CD4-positive, alpha-beta T cell (primary cell): ENCODE measurements around the gene YIPF3. TPM values are rescaled to one million over a fixed set of nuclear protein-coding genes. Genes with fewer than 3 reads are reported as not detected.

ENCODE experiments used
- ATAC-seq: fragments of 200-7000 bp; cut with Tn5 transposase; one replicate; pipeline ENCODE4 v1.10.0; 2022; ENCODE audit warnings: mild to moderate bottlenecking; ENCODE audit not compliant: poor library complexity
- CTCF ChIA-PET: fragments of 350-600 bp; sonication (Branson Sonifier 250); formaldehyde crosslinking; loops from one replicate; lab custom pipeline; 2021; ENCODE audit warnings: antibody characterized with exemption, inconsistent platforms; lab: Charles Lee
- POLR2A ChIA-PET: fragments of 350-600 bp; sonication (Branson Sonifier 250); formaldehyde crosslinking; loops from one replicate; lab custom pipeline; 2021; ENCODE audit warnings: antibody characterized with exemption, inconsistent platforms; lab: Charles Lee
- DNase-seq, 14 experiments: peaks; one replicate each; pipeline ENCODE4 v3.0.0-alpha.2; 2013 to 2020; ENCODE audit warnings: mixed read lengths in 2 of 14
- H3K27ac ChIP-seq, 2 donors: one replicate each; pipeline versions ENCODE4 v1.5.1 to v1.7.0; 2013; ENCODE audit warnings: low read length in 2 of 2, low read depth in 1 of 2, mild to moderate bottlenecking in 1 of 2
- H3K27me3 ChIP-seq, 2 experiments: 1 replicate in 1 of 2; 2 replicates in 1 of 2; pipeline versions ENCODE4 v1.6.1 to v1.7.0; 2013; ENCODE audit warnings: low read length in 2 of 2, control low read depth in 1 of 2, mild to moderate bottlenecking in 1 of 2, moderate library complexity in 1 of 2; ENCODE audit not compliant: insufficient read depth in 2 of 2, control insufficient read depth in 1 of 2
- H3K36me3 ChIP-seq: one replicate; pipeline ENCODE4 v1.6.1; 2013; ENCODE audit warnings: low read length, control low read depth; ENCODE audit not compliant: insufficient read depth
- H3K4me1 ChIP-seq: one replicate; pipeline ENCODE4 v1.6.1; 2013; ENCODE audit warnings: low read length, control low read depth; ENCODE audit not compliant: insufficient read depth
- H3K4me3 ChIP-seq: one replicate; pipeline ENCODE4 v1.5.1; 2013; ENCODE audit warnings: mild to moderate bottlenecking, low read length, moderate library complexity
- H3K9me3 ChIP-seq, 2 experiments: 1 replicate in 1 of 2; 2 replicates in 1 of 2; pipeline versions ENCODE4 v1.6.1 to v1.7.0; 2013; ENCODE audit warnings: low read length in 2 of 2, mild to moderate bottlenecking in 2 of 2, control low read depth in 1 of 2, moderate library complexity in 1 of 2; ENCODE audit not compliant: control insufficient read depth in 1 of 2, insufficient read depth in 1 of 2
- H3K27ac Mint-ChIP-seq: one replicate; pipeline ENCODE4 v1.8.0; 2020; ENCODE audit warnings: mixed read lengths
- H3K27me3 Mint-ChIP-seq: one replicate; pipeline ENCODE4 v1.8.0; 2021; ENCODE audit warnings: mixed read lengths
- H3K36me3 Mint-ChIP-seq: one replicate; pipeline ENCODE4 v1.8.0; 2021; ENCODE audit warnings: low read depth, mixed read lengths
- H3K4me1 Mint-ChIP-seq: one replicate; pipeline ENCODE4 v1.8.0; 2021; ENCODE audit warnings: low read depth, mixed read lengths
- H3K4me3 Mint-ChIP-seq: one replicate; pipeline ENCODE4 v1.8.0; 2020; ENCODE audit warnings: mild to moderate bottlenecking, mixed read lengths
- H3K9me3 Mint-ChIP-seq: one replicate; pipeline ENCODE4 v1.8.0; 2020; ENCODE audit warnings: mixed read lengths
- intact Hi-C, 2 experiments: fragments of 100-400 bp; cut with DNase I in 1 of 2; cut with micrococcal nuclease in 1 of 2; formaldehyde crosslinking; loops; one replicate each; pipeline versions ENCODE4 v1.15.1 to v1.9.0; 2023 to 2025; cut with DNase I, micrococcal nuclease
- total RNA-seq, 174 experiments: library from RNA in 2 of 174; stranded (reverse) in 2 of 174; gene quantifications; one replicate each; pipeline ENCODE4 v1.2.3 and lab custom pipeline; 2021 to 2026
- TF ChIP-seq, protein P1 (sequence below): fragments of 200-600 bp; IDR thresholded peaks from one replicate; pipeline ENCODE4 v1.8.0; 2022; ENCODE audit warnings: antibody characterized with exemption, mild to moderate bottlenecking

The YIPF3 gene
- total RNA-seq, 2 experiments from 2014 or later = 36.5 to 37.9 TPM

DNA sequence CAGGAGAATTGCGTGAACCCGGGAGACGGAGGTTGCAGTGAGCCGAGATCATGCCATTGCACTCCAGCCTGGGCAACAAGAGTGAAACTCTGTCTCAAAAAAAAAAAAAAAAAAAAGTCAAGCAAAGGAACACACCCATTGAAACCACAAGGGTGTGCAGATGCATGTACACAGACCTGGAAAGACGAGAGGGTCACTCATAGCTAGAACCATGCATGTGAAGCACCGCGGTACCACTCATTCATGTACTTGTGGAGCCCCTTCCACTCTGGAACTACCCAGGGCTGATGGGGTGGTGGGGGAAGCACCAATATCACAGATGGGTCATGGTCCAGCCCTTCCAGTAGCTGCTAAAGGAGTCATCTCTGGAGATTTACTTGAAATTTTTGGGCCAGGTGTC lies 46.8 kb downstream of the YIPF3 start:
- no peaks in the 10 kb centered on the region for H3K9me3 Mint-ChIP-seq
- H3K27ac Mint-ChIP-seq = no peak overlapping the region
- H3K27me3 ChIP-seq = peaks cover 7 to 11% of the 10 kb centered on the region in 2 experiments
- no peak overlapping the region for H3K4me3 ChIP-seq
- H3K4me1 Mint-ChIP-seq = no peaks in the 10 kb centered on the region
- no peaks in the 10 kb centered on the region for H3K36me3 Mint-ChIP-seq
- DNase-seq (no peak), ATAC-seq (no peak)
- intact Hi-C loops = no loop called here
- CTCF ChIA-PET = interaction anchor here (0.5 kb wide), 1 partner anchor 97 kb away, joined by 4 read pairs; no protein-coding TSS in a partner anchor
- no peaks in the 10 kb centered on the region for H3K9me3 ChIP-seq
- POLR2A ChIA-PET = no interaction called here
- no peak overlapping the region for H3K4me3 Mint-ChIP-seq
- H3K27me3 Mint-ChIP-seq = peaks cover 37% of the 10 kb centered on the region
- H3K36me3 ChIP-seq = no peaks in the 10 kb centered on the region
- TF ChIP-seq, protein P1, sequence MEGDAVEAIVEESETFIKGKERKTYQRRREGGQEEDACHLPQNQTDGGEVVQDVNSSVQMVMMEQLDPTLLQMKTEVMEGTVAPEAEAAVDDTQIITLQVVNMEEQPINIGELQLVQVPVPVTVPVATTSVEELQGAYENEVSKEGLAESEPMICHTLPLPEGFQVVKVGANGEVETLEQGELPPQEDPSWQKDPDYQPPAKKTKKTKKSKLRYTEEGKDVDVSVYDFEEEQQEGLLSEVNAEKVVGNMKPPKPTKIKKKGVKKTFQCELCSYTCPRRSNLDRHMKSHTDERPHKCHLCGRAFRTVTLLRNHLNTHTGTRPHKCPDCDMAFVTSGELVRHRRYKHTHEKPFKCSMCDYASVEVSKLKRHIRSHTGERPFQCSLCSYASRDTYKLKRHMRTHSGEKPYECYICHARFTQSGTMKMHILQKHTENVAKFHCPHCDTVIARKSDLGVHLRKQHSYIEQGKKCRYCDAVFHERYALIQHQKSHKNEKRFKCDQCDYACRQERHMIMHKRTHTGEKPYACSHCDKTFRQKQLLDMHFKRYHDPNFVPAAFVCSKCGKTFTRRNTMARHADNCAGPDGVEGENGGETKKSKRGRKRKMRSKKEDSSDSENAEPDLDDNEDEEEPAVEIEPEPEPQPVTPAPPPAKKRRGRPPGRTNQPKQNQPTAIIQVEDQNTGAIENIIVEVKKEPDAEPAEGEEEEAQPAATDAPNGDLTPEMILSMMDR = no peak
- no peaks in the 10 kb centered on the region for H3K4me1 ChIP-seq
- no peak overlapping the region for H3K27ac ChIP-seq

DNA sequence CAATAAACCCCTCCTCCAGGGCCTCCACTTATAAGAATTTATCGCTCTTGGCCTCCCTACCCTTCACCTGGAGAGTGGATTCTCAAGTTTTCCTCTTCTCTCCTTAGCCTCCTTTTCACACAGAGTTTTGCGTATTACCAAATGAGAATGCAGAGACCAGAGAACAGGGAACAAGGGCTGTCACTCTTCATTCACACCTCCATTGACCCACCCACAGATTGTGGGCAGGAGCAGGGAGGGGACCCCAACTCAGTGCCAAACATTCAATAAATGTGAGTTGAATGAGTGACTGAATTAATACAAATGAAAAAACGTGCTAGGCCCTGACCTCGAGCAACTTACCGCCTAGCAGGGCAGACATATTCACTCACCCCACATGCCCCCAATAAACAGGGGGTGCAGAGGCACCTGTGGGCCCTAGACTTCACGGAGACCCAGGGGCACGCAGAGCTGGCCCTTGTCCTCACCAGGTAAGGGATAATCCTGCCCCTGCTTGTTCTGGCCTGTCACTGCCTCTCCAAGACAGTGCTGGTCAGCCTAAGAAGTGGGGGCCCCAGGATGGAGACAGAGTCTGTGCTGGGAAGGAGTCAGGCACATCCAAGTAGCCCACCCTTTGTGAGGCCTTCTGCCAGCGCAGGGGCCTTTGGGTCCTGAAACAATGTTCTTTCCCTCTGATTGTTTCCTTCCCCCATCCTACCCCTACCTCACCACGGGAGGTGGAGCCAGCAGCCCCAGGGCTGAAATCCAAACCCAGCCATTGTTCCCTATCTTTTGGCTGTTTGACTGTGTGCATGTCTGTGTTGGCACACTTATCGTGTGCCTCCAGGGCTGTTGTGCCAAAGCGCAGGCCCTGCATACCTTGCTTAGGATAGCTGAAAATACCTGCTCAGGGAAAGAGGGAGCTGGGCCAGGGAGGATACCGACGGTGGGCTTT lies 47.7 kb downstream of the YIPF3 start:
- CTCF ChIA-PET = no interaction called here

DNA sequence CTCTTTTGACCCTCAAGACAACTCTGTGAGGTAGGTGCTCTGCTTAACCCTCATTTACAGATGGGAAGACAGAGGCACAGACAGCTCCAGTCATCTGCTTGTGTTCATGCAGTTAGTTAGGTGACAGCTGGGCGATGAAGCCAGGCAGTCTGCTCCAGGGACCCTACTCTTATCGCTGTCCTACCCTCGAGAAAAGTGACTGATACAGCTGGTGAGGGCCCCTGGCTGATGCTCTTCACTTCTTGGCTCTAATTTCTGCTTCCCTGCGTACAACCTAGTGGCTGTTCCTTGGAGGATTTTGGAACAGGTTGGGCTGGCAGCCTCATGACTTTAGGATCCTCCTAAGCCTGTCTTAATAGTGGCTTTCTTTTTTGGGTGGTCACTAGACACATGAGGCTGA lies 48.5 kb downstream of the YIPF3 start:
- CTCF ChIA-PET = no interaction called here
- no peaks in the 10 kb centered on the region for H3K4me1 Mint-ChIP-seq

More for the DNA sequence above, 47.7 kb downstream of the YIPF3 start:
- Mint-ChIP-seq H3K36me3 (no peaks in the 10 kb centered on the region), H3K4me1 (no peaks in the 10 kb centered on the region), H3K9me3 (no peaks in the 10 kb centered on the region), H3K4me3 (no peak overlapping the region), H3K27ac (no peak overlapping the region), H3K27me3 (peaks cover 37% of the 10 kb centered on the region)
- intact Hi-C loops = no loop called here
- POLR2A ChIA-PET = no interaction called here
- H3K4me3 ChIP-seq = no peak overlapping the region
- no peaks in the 10 kb centered on the region for H3K4me1 ChIP-seq
- ATAC-seq (no peak), DNase-seq (no peak)
- TF ChIP-seq, protein P1 = no peak
- H3K9me3 ChIP-seq = no peaks in the 10 kb centered on the region
- peaks cover 7 to 11% of the 10 kb centered on the region in 2 experiments for H3K27me3 ChIP-seq
- no peaks in the 10 kb centered on the region for H3K36me3 ChIP-seq
- no peak overlapping the region for H3K27ac ChIP-seq

More for the DNA sequence above, 48.5 kb downstream of the YIPF3 start:
- POLR2A ChIA-PET = no interaction called here
- Mint-ChIP-seq H3K4me3 (no peak overlapping the region), H3K27ac (no peak overlapping the region), H3K27me3 (peaks cover 37% of the 10 kb centered on the region), H3K9me3 (no peaks in the 10 kb centered on the region), H3K36me3 (no peaks in the 10 kb centered on the region)
- peaks cover 11% of the 10 kb centered on the region in 2 experiments for H3K27me3 ChIP-seq
- no peaks in the 10 kb centered on the region for H3K36me3 ChIP-seq
- no peak overlapping the region for H3K4me3 ChIP-seq
- H3K9me3 ChIP-seq = no peaks in the 10 kb centered on the region
- TF ChIP-seq, protein P1 = no peak
- intact Hi-C loops = no loop called here
- H3K27ac ChIP-seq = no peak overlapping the region
- ATAC-seq (no peak), DNase-seq (no peak)
- no peaks in the 10 kb centered on the region for H3K4me1 ChIP-seq
